ENCODE results near the gene AP2A1.

DNA sequence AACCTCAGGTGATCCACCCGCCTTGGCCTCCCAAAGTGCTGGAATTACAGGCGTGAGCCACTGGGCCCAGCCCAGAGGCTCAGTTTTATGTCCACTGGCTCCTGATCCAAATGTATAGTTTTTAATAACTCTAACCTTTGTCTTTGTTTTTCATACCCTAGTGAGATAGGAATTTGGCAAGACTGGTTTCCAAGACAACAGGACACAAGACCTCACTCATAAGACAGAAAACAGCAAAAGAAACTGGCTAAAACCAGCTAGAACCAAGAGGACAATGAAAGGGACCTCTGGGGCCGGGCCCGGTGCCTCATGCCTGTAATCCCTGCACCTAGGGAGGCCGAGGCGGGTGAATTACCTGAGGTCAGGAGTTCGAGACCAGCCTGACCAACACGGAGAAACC lies 48.3 kb upstream of the AP2A1 start:
- no peak for TF ChIP-seq EZH2 (IDR thresholded peaks at IDR 0.05; ENCODE audit: insufficient read depth, poor library complexity, severe bottlenecking)
- TF ChIP-seq EZH2phosphoT487 (IDR thresholded peaks at IDR 0.05; ENCODE audit: insufficient read depth, low read depth) = no peak
